OCI-LY7 (cell line): ENCODE results near the gene PIK3C2A. TPM values are rescaled to one million over a fixed set of nuclear protein-coding genes. Genes with fewer than 3 reads are reported as not detected.

Source experiments
- BruUV-seq: library from RNA; stranded (reverse); fragments of 400-500 nt; replicated peaks from 2 replicates; lab custom pipeline; 2021; lab: Mats Ljungman, UMichigan
- CTCF ChIA-PET: fragments of 300-600 bp; sonication (Branson Sonifier 250); formaldehyde crosslinking; loops from one replicate; lab custom pipeline; 2022; ENCODE audit warnings: antibody characterized with exemption; ENCODE audit not compliant: unreplicated experiment; lab: Charles Lee
- POLR2A ChIA-PET: fragments of 300-600 bp; sonication (Branson Sonifier 250); formaldehyde crosslinking; loops from one replicate; lab custom pipeline; 2022; ENCODE audit warnings: antibody characterized with exemption; lab: Charles Lee
- DNase-seq: peaks from one replicate; pipeline ENCODE4 v3.0.0-alpha.2; 2015; ENCODE audit warnings: low spot score
- H2AFZ ChIP-seq: fragments of 200-600 bp; sonication (generic), shearing (Covaris generic); 2 replicates; pipeline ENCODE4 v1.6.1; 2014; ENCODE audit warnings: mild to moderate bottlenecking, antibody characterized with exemption, low read length, moderate library complexity
- H3K27ac ChIP-seq: fragments of 200-600 bp; sonication (generic); 2 replicates; pipeline ENCODE4 v1.5.1; 2014; ENCODE audit warnings: mixed run types, low read depth, mild to moderate bottlenecking, moderate library complexity, low read length, inconsistent platforms; ENCODE audit not compliant: poor library complexity, severe bottlenecking
- H3K36me3 ChIP-seq: fragments of 200-600 bp; sonication (generic); 2 replicates; pipeline ENCODE4 v1.6.1; 2014; ENCODE audit warnings: mild to moderate bottlenecking, antibody characterized with exemption, low read length, moderate library complexity, mixed read lengths; ENCODE audit not compliant: insufficient read depth
- H3K4me1 ChIP-seq: fragments of 200-600 bp; sonication (generic); 2 replicates; pipeline ENCODE4 v1.5.1; 2014; ENCODE audit warnings: mild to moderate bottlenecking, low read length; ENCODE audit not compliant: insufficient read depth, poor library complexity, severe bottlenecking
- H3K4me2 ChIP-seq: fragments of 200-600 bp; sonication (generic); 2 replicates; pipeline ENCODE4 v1.6.1; 2014; ENCODE audit warnings: mild to moderate bottlenecking, low read length
- H3K4me3 ChIP-seq: fragments of 200-600 bp; sonication (generic); 2 replicates; pipeline ENCODE4 v1.5.1; 2014; ENCODE audit warnings: mild to moderate bottlenecking, low read depth, low read length; ENCODE audit not compliant: poor library complexity, severe bottlenecking
- H3K79me2 ChIP-seq: fragments of 200-600 bp; sonication (generic); 2 replicates; pipeline ENCODE4 v1.6.1; 2016; ENCODE audit warnings: low read depth, mild to moderate bottlenecking, low read length, moderate library complexity, mixed read lengths; ENCODE audit not compliant: insufficient read depth
- H3K9me2 ChIP-seq: fragments of 200-600 bp; sonication (generic); 2 replicates; pipeline ENCODE4 v1.6.1; 2016; ENCODE audit warnings: mild to moderate bottlenecking, low read length, mixed read lengths; ENCODE audit not compliant: insufficient read depth
- H3K9me3 ChIP-seq: fragments of 200-600 bp; sonication (generic); 2 replicates; pipeline ENCODE4 v1.6.1; 2014; ENCODE audit warnings: mild to moderate bottlenecking, mixed run types, low read length, mixed read lengths
- H4K20me1 ChIP-seq: fragments of 200-600 bp; sonication (generic); 2 replicates; pipeline ENCODE4 v1.6.1; 2014; ENCODE audit warnings: mild to moderate bottlenecking, antibody characterized with exemption, low read length, moderate library complexity, mixed read lengths; ENCODE audit not compliant: insufficient read depth
- EZH2phosphoT487 ChIP-seq: fragments of 200-600 bp; sonication (generic); IDR thresholded peaks from 2 replicates; pipeline ENCODE4 v1.6.1; 2018; ENCODE audit warnings: low read depth, borderline replicate concordance, mild to moderate bottlenecking, mixed run types, antibody characterized with exemption, low read length, moderate library complexity, mixed read lengths
- intact Hi-C: fragments of 100-400 bp; cut with micrococcal nuclease; formaldehyde crosslinking; loops from one replicate; pipeline ENCODE4 v1.10.0; 2022; ENCODE audit not compliant: unreplicated experiment
- total RNA-seq, 2 experiments: library from RNA; depleted of rRNA in 1 of 2; stranded (reverse); fragments of >200 nt in 1 of 2; shearing (Covaris generic) in 1 of 2; gene quantifications; 2 replicates each; pipeline ENCODE4 v1.2.3, GENCODE V29; 2014 to 2022
- TF ChIP-seq, protein P1 (sequence below): fragments of 200-600 bp; sonication (generic); conservative IDR thresholded peaks from 2 replicates; pipeline ENCODE4 v1.5.1; 2014; ENCODE audit warnings: mild to moderate bottlenecking, antibody characterized with exemption, low read length, moderate library complexity, mixed read lengths

Gene PIK3C2A
- total RNA-seq, 2 experiments from 2014 or later = 17.4 to 41.8 TPM

DNA sequence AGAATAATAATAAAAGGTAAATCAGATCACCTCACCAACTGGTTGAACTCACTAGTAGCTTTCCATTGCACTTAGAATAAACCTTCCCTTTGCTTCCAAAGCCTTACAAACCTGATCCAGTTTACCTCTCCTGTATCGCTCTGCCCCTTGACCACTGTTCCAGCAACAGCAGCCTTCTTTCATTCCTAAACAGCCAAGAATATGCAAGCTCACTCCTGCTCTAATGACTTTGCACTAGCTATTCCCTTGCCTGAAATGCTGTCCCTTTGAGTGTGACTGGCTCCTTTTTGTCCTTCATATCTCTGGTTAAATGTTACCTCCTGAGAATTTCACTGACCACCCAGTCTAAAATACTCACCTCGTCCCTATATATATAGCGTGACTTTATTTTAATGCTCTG, 9.6 kb upstream of the PIK3C2A start:
- no peaks in the 10 kb centered on the region for H3K79me2 ChIP-seq
- no TSS peak for BruUV-seq
- TF ChIP-seq, protein P1, sequence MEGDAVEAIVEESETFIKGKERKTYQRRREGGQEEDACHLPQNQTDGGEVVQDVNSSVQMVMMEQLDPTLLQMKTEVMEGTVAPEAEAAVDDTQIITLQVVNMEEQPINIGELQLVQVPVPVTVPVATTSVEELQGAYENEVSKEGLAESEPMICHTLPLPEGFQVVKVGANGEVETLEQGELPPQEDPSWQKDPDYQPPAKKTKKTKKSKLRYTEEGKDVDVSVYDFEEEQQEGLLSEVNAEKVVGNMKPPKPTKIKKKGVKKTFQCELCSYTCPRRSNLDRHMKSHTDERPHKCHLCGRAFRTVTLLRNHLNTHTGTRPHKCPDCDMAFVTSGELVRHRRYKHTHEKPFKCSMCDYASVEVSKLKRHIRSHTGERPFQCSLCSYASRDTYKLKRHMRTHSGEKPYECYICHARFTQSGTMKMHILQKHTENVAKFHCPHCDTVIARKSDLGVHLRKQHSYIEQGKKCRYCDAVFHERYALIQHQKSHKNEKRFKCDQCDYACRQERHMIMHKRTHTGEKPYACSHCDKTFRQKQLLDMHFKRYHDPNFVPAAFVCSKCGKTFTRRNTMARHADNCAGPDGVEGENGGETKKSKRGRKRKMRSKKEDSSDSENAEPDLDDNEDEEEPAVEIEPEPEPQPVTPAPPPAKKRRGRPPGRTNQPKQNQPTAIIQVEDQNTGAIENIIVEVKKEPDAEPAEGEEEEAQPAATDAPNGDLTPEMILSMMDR = no peak
- no peak for TF ChIP-seq EZH2phosphoT487
- no peak overlapping the region for H3K4me2 ChIP-seq
- intact Hi-C loops = no loop called here
- H3K4me1 ChIP-seq = no peaks in the 10 kb centered on the region
- POLR2A ChIA-PET = interaction anchor here (0.6 to 1.2 kb wide), 8 partner anchors 10 to 887 kb away, joined by 3 to 4 read pairs (median 3); partner anchors contain the start of gene PIK3C2A
- DNase-seq = no peak
- CTCF ChIA-PET = interaction anchor here (0.9 kb wide), 1 partner anchor 11 kb away, joined by 3 read pairs; no protein-coding TSS in a partner anchor
- no peaks in the 10 kb centered on the region for H4K20me1 ChIP-seq
- no peak overlapping the region for H2AFZ ChIP-seq
- H3K4me3 ChIP-seq = no peak overlapping the region
- no peak overlapping the region for H3K27ac ChIP-seq
- no peaks in the 10 kb centered on the region for H3K36me3 ChIP-seq
- no peaks in the 10 kb centered on the region for H3K9me2 ChIP-seq
- peaks cover 5% of the 10 kb centered on the region; the same call in 1 of the 2 replicates for H3K9me3 ChIP-seq

DNA sequence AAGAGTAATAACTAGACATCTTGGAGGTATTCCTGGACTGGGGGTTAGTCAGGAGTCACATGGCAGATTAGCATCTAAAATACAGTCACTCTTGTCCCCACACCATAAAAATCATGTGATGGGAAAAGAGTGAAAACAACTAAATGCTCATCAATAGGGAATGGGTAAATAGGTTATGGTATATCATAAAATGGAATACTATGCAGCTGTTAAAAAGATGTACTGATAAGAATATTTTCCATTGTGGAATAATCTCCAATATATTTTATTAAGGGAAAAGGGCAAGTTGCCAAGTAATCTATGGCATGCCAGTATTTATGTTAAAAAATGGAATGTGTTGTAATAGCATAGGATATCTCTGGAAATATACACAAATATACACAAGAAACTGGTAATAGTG, 6.6 kb upstream of the PIK3C2A start:
- Histone ChIP-seq H3K4me1 (peaks cover 7% of the 10 kb centered on the region), H4K20me1 (no peaks in the 10 kb centered on the region), H3K4me3 (no peak overlapping the region), H3K9me3 (peaks cover 5% of the 10 kb centered on the region; the same call in 1 of the 2 replicates), H2AFZ (no peak overlapping the region), H3K36me3 (no peaks in the 10 kb centered on the region), H3K27ac (no peak overlapping the region), H3K9me2 (no peaks in the 10 kb centered on the region), H3K4me2 (no peak overlapping the region), H3K79me2 (peaks cover under 1% of the 10 kb centered on the region; the same call in 1 of the 2 replicates)
- no peak for DNase-seq
- no peak for TF ChIP-seq EZH2phosphoT487
- TF ChIP-seq, protein P1 = no peak
- ChIA-PET POLR2A (no interaction called here), CTCF (no interaction called here)
- no TSS peak for BruUV-seq
- intact Hi-C loops = no loop called here

DNA sequence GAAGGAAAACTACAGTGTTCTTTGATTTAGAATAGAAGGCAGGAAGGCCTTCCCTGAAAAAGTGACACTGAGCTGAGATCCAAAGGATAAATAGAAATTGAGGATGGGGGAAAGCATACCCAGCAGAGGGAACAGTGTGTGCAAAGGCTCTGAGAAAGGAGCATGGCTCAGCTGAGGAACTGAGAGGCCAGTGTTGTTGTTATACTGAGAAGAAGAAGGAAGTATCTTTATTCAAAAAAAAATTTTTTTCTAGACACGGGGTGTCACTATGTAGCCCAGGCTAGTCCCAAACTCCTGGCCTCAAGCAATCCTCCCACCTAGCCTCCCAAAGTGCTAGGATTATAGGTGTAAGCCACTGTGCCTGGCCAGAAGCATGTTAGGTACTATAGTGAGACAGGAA, 3.5 kb upstream of the PIK3C2A start:
- no peaks in the 10 kb centered on the region for H4K20me1 ChIP-seq
- H3K4me1 ChIP-seq = peaks cover 18% of the 10 kb centered on the region
- no peak for DNase-seq
- intact Hi-C loops = no loop called here
- H3K9me2 ChIP-seq = no peaks in the 10 kb centered on the region
- TF ChIP-seq, protein P1 = no peak
- TF ChIP-seq EZH2phosphoT487 = no peak
- H3K36me3 ChIP-seq = no peaks in the 10 kb centered on the region
- peaks cover 24% of the 10 kb centered on the region for H3K79me2 ChIP-seq
- H3K9me3 ChIP-seq = peaks cover 5% of the 10 kb centered on the region; the same call in 1 of the 2 replicates
- no peak overlapping the region for H2AFZ ChIP-seq
- no peak overlapping the region for H3K4me3 ChIP-seq
- no TSS peak for BruUV-seq
- no peak overlapping the region for H3K27ac ChIP-seq
- ChIA-PET POLR2A (interaction anchor here (0.6 to 1.3 kb wide), 2 partner anchors 10 to 166 kb away, joined by 3 to 4 read pairs; no protein-coding TSS in a partner anchor), CTCF (no interaction called here)
- H3K4me2 ChIP-seq = no peak overlapping the region
